ENCODE measurements around the gene ARHGEF38.

The ARHGEF38 gene
- long read RNA-seq, result 0 reads

DNA sequence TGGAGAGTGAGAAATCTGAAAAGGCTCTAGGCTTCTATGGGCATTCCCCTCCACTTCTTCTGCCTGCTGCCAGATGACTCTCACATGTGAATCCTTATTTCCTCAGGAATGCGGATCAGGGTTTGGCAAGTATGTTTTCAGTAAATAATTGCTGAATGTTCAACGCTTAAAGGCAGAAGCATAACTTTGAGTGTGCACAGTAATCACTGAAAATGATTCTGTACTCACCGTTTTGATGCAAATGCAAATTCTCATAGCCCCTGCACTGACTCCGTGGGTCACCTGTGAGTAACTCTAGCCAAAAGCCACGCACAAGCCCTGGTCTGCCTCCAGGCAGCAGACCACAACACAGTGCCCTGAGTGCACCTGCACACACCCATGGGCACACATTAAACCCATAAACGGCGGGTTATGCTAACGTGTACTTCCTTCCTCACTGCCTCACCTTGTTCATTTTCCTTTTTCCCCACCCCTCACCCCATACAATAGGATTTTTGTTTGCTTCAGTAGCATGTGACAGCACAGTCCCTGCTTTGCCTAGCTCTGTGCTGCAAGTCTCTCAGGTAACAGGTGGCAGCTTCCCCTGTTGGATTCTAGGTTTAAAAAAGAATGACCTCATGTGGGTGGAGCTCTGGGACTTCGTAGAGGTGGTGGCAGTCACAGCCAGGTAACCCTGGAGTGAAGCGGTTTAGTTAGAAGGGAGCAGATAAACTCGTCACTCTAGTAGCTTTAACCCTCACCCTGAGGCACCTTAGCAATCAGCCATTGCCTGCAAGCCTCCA, at the start of gene ARHGEF38:
TSS of gene ARHGEF38 (plus strand) at position 656 of the 782 bp plus-strand sequence. CDS start 146 bp downstream, outside the sequence.
- Histone ChIP-seq H3K27me3 (ENCODE audit: insufficient read depth, poor library complexity, severe bottlenecking) (no peaks in the 10 kb centered on the region), H3K4me3 (replicated peaks; ENCODE audit: insufficient read depth, low read length) (no peak within 1 kb of the TSS), H3K27ac (replicated peaks) (no peak within 1 kb of the TSS)
- TF ChIP-seq GABPA (IDR thresholded peaks at IDR 0.05; ENCODE audit: low read depth) (no peak), CTCF (IDR thresholded peaks at IDR 0.05; ENCODE audit: insufficient read depth, low read length) (no peak), SPI1 (IDR thresholded peaks at IDR 0.05; ENCODE audit: borderline replicate concordance, low read depth) (no peak), POLR2AphosphoS5 (IDR thresholded peaks at IDR 0.05; ENCODE audit: low read depth) (no peak)
- TF ChIP-seq, protein P1, sequence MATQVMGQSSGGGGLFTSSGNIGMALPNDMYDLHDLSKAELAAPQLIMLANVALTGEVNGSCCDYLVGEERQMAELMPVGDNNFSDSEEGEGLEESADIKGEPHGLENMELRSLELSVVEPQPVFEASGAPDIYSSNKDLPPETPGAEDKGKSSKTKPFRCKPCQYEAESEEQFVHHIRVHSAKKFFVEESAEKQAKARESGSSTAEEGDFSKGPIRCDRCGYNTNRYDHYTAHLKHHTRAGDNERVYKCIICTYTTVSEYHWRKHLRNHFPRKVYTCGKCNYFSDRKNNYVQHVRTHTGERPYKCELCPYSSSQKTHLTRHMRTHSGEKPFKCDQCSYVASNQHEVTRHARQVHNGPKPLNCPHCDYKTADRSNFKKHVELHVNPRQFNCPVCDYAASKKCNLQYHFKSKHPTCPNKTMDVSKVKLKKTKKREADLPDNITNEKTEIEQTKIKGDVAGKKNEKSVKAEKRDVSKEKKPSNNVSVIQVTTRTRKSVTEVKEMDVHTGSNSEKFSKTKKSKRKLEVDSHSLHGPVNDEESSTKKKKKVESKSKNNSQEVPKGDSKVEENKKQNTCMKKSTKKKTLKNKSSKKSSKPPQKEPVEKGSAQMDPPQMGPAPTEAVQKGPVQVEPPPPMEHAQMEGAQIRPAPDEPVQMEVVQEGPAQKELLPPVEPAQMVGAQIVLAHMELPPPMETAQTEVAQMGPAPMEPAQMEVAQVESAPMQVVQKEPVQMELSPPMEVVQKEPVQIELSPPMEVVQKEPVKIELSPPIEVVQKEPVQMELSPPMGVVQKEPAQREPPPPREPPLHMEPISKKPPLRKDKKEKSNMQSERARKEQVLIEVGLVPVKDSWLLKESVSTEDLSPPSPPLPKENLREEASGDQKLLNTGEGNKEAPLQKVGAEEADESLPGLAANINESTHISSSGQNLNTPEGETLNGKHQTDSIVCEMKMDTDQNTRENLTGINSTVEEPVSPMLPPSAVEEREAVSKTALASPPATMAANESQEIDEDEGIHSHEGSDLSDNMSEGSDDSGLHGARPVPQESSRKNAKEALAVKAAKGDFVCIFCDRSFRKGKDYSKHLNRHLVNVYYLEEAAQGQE (IDR thresholded peaks at IDR 0.05; ENCODE audit: insufficient replicate concordance, low read depth), result no peak
- no peak for DNase-seq (ENCODE audit: low read depth in 1 of 2, low spot score in 1 of 2)

DNA sequence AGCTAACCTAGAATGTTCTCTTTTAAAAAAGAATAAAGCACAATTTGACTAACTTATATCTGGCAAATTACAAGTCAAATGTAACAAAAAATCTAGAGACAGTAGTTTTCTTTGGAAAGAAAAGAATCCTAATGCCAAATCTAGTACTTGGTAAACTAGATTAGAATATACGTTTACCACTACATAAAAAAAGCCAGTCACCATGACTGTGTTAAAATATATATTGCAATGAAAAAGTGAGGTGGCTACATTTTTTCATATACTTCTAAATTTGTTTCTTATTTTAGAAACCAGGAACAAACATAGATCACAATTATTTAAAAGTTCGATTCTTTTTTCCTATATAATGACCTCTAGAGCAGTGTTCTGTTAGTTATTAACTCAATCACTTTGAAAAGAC, 48.9 kb upstream of the ARHGEF38 start:
- DNase-seq (ENCODE audit: low read depth in 1 of 2, low spot score in 1 of 2), result no peak
- Histone ChIP-seq H3K27ac (replicated peaks) (no peak overlapping the region), H3K27me3 (ENCODE audit: insufficient read depth, poor library complexity, severe bottlenecking) (no peaks in the 10 kb centered on the region), H3K4me3 (replicated peaks; ENCODE audit: insufficient read depth, low read length) (no peak overlapping the region)
- TF ChIP-seq GABPA (IDR thresholded peaks at IDR 0.05; ENCODE audit: low read depth) (no peak), POLR2AphosphoS5 (IDR thresholded peaks at IDR 0.05; ENCODE audit: low read depth) (no peak), CTCF (IDR thresholded peaks at IDR 0.05; ENCODE audit: insufficient read depth, low read length) (no peak), SPI1 (IDR thresholded peaks at IDR 0.05; ENCODE audit: borderline replicate concordance, low read depth) (no peak)
- TF ChIP-seq, protein P1 (IDR thresholded peaks at IDR 0.05; ENCODE audit: insufficient replicate concordance, low read depth), result no peak

DNA sequence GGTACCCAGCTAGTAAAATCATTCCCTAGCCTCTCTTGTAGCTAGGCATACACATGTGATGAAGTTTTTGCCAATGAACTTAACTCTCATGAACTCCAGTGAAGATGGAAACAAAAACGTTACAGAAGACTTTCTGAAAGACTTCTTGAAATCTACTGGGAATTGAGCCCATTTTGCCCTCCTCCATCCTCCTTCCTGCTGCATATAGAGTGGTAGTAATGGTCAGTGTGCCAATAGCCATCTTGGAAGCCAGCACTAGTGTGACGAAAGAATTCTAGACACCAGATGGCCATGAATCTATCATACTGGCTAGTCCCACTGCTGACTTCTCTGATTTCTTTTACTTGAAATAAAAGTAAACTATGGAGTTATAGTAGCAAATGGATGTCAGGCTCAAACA, 47.7 kb upstream of the ARHGEF38 start:
- Histone ChIP-seq H3K4me3 (replicated peaks; ENCODE audit: insufficient read depth, low read length) (no peak overlapping the region), H3K27ac (replicated peaks) (no peak overlapping the region), H3K27me3 (ENCODE audit: insufficient read depth, poor library complexity, severe bottlenecking) (no peaks in the 10 kb centered on the region)
- TF ChIP-seq CTCF (IDR thresholded peaks at IDR 0.05; ENCODE audit: insufficient read depth, low read length) (no peak), SPI1 (IDR thresholded peaks at IDR 0.05; ENCODE audit: borderline replicate concordance, low read depth) (no peak), POLR2AphosphoS5 (IDR thresholded peaks at IDR 0.05; ENCODE audit: low read depth) (no peak), GABPA (IDR thresholded peaks at IDR 0.05; ENCODE audit: low read depth) (no peak)
- TF ChIP-seq, protein P1 (IDR thresholded peaks at IDR 0.05; ENCODE audit: insufficient replicate concordance, low read depth), result no peak
- no peak for DNase-seq (ENCODE audit: low read depth in 1 of 2, low spot score in 1 of 2)

Measured in HL-60 (cell line).